ENCODE data around the gene HOXB7. TPM values are rescaled to one million over a fixed set of nuclear protein-coding genes. Genes with fewer than 3 reads are reported as not detected.

Gene HOXB7
- total RNA-seq, 2 donors from 2014 or later: not detected

DNA sequence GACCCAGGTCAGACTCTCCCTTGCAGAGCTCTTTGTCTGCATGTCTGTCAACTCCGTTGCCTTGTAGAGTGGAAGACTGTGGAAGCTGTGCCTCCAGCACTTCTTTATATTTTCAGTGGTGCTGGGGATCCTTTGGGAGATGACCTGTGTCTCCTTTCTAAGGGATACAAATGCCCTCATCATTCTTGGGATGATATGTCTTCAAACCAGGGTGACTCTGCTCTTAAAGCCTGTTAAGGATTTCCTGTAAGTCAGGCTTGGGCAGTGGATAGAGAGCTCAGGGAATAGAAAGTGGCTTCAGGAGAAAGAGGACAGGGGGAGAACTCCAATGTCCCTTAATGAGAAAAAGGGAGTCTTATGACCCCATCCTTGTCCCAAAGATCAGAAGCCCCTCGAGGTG is 22.3 kb downstream of the HOXB7 start:
- no peak for DNase-seq
- no peaks in the 10 kb centered on the region for H3K9me3 ChIP-seq (ENCODE audit: control insufficient read depth, low read length)
- H3K4me3 ChIP-seq (ENCODE audit: low read length): no peak overlapping the region
- no peaks in the 10 kb centered on the region for H3K36me3 ChIP-seq (ENCODE audit: control insufficient read depth, insufficient read depth, low read length)
- no peaks in the 10 kb centered on the region for H3K4me1 ChIP-seq (ENCODE audit: control insufficient read depth, insufficient read depth, low read length)
- H3K9ac ChIP-seq (ENCODE audit: extremely low read depth, low read length, poor library complexity, severe bottlenecking): no peak overlapping the region
- TF ChIP-seq, protein P1, sequence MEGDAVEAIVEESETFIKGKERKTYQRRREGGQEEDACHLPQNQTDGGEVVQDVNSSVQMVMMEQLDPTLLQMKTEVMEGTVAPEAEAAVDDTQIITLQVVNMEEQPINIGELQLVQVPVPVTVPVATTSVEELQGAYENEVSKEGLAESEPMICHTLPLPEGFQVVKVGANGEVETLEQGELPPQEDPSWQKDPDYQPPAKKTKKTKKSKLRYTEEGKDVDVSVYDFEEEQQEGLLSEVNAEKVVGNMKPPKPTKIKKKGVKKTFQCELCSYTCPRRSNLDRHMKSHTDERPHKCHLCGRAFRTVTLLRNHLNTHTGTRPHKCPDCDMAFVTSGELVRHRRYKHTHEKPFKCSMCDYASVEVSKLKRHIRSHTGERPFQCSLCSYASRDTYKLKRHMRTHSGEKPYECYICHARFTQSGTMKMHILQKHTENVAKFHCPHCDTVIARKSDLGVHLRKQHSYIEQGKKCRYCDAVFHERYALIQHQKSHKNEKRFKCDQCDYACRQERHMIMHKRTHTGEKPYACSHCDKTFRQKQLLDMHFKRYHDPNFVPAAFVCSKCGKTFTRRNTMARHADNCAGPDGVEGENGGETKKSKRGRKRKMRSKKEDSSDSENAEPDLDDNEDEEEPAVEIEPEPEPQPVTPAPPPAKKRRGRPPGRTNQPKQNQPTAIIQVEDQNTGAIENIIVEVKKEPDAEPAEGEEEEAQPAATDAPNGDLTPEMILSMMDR (conservative IDR thresholded peaks at IDR 0.05): no peak
- H3K27me3 ChIP-seq (ENCODE audit: control insufficient read depth, insufficient read depth, low read length, poor library complexity, severe bottlenecking): peaks cover 100% of the 10 kb centered on the region
- Mint-ChIP-seq H3K36me3 (ENCODE audit: low read depth) (no peaks in the 10 kb centered on the region), H3K4me3 (no peak overlapping the region), H3K27ac (no peak overlapping the region), H3K4me1 (peaks cover 7% of the 10 kb centered on the region), H3K9me3 (no peaks in the 10 kb centered on the region), H3K27me3 (ENCODE audit: insufficient read depth) (peaks cover 100% of the 10 kb centered on the region)
- no peak overlapping the region for H3K27ac ChIP-seq (ENCODE audit: low read depth, low read length)
- 0 to 54% methylated on average over 1 to 2 of the region's 2 CpGs for WGBS, 2 experiments (ENCODE audit: insufficient coverage in 1 of 2, insufficient read length in 1 of 2)

DNA sequence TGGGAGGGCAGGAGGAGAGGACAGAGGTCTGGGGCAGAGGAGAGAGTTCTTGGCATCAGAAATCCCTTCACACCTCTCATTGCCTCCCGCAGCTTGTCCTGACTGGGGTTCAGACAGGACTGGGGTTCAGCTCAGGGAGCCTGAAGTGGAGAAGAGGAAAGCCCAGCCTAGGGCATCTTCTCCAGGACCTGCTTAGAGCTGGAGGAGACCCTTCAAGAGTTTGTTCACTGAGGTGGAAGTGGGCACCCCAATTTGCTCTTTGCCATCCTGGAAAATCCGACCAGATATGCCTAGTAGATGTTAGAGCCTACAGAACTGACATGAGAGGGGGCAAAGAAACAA is 22.8 kb downstream of the HOXB7 start:
- Histone ChIP-seq H3K27me3 (ENCODE audit: control insufficient read depth, insufficient read depth, low read length, poor library complexity, severe bottlenecking) (peaks cover 100% of the 10 kb centered on the region), H3K27ac (ENCODE audit: low read depth, low read length) (no peak overlapping the region), H3K4me1 (ENCODE audit: control insufficient read depth, insufficient read depth, low read length) (no peaks in the 10 kb centered on the region), H3K4me3 (ENCODE audit: low read length) (no peak overlapping the region), H3K9ac (ENCODE audit: extremely low read depth, low read length, poor library complexity, severe bottlenecking) (no peak overlapping the region), H3K36me3 (ENCODE audit: control insufficient read depth, insufficient read depth, low read length) (no peaks in the 10 kb centered on the region), H3K9me3 (ENCODE audit: control insufficient read depth, low read length) (no peaks in the 10 kb centered on the region)
- H3K4me3 Mint-ChIP-seq: no peak overlapping the region
- WGBS, 2 experiments (ENCODE audit: insufficient coverage in 1 of 2, insufficient read length in 1 of 2): 41 to 50% methylated on average over 1 to 2 of the region's 2 CpGs
- H3K4me1 Mint-ChIP-seq: peaks cover 7% of the 10 kb centered on the region
- no peaks in the 10 kb centered on the region for H3K36me3 Mint-ChIP-seq (ENCODE audit: low read depth)
- H3K27ac Mint-ChIP-seq: no peak overlapping the region
- DNase-seq: no peak
- TF ChIP-seq, protein P1 (conservative IDR thresholded peaks at IDR 0.05): no peak
- H3K9me3 Mint-ChIP-seq: no peaks in the 10 kb centered on the region
- peaks cover 100% of the 10 kb centered on the region for H3K27me3 Mint-ChIP-seq (ENCODE audit: insufficient read depth)

DNA sequence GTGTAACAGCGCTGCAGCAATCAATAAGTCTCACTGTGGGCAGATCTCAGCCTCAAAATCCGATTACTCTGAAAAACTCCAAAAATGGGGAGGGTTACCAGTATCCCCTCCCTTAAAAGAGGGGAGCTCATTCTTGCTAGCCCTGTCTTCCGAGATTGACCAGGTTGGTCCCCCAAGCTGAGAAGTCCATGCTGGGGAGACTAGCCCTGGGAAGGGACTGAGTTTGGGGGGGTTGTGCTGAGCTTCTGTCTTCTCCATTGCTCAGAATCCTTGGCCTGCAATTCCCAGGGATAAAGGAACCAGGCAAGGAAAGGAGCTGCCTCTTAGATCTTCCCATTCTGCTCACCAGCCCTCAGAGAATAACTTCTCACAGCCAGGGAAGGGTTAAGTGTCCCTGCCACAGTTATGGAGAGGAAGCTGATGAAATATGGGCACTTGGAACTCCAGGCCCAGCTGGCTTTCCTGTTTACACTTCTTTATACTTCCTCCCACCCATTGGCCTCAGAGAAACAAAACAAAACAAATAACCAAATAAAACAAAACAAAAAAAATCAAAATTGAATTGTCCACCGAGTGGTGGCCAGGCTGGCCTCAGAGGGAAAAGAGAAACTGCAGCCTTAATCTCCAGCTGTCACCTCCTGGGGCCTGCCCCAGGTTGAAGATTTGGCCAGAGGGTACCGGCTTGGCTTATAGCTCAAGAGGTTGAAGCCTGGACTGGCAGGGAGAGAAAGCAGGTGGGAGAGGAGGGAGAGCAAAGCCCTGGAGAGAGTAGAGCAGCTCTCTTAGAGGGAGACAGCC is 23.3 kb downstream of the HOXB7 start:
- Histone ChIP-seq H3K4me3 (ENCODE audit: low read length) (no peak overlapping the region), H3K27ac (ENCODE audit: low read depth, low read length) (no peak overlapping the region), H3K4me1 (ENCODE audit: control insufficient read depth, insufficient read depth, low read length) (no peaks in the 10 kb centered on the region), H3K27me3 (ENCODE audit: control insufficient read depth, insufficient read depth, low read length, poor library complexity, severe bottlenecking) (peaks cover 100% of the 10 kb centered on the region), H3K9me3 (ENCODE audit: control insufficient read depth, low read length) (no peaks in the 10 kb centered on the region), H3K36me3 (ENCODE audit: control insufficient read depth, insufficient read depth, low read length) (no peaks in the 10 kb centered on the region), H3K9ac (ENCODE audit: extremely low read depth, low read length, poor library complexity, severe bottlenecking) (no peak overlapping the region)
- Mint-ChIP-seq H3K9me3 (no peaks in the 10 kb centered on the region), H3K4me3 (no peak overlapping the region), H3K36me3 (ENCODE audit: low read depth) (no peaks in the 10 kb centered on the region), H3K4me1 (peaks cover 7% of the 10 kb centered on the region), H3K27ac (no peak overlapping the region), H3K27me3 (ENCODE audit: insufficient read depth) (peaks cover 100% of the 10 kb centered on the region)
- DNase-seq: no peak
- TF ChIP-seq, protein P1 (conservative IDR thresholded peaks at IDR 0.05): no peak
- WGBS, 2 experiments (ENCODE audit: insufficient coverage in 1 of 2, insufficient read length in 1 of 2): 24 to 38% methylated on average over 3 to 5 of the region's 5 CpGs
